Measurements from ENCODE around the gene FIS1.
"Not testable (repeated sequence)": the region's sequence is repeated elsewhere in the genome, so short reads cannot be mapped to it uniquely, and the experiment has no call there.

FIS1 gene

GRCh38 chr7:101210143-101210542, 34.7 kb downstream of the FIS1 start:
- DNase-seq (ENCODE audit: low read depth), result no peak
- no peak for TF ChIP-seq CTCF (IDR thresholded peaks at IDR 0.05; ENCODE audit: control insufficient read depth, extremely low read depth, insufficient read depth)
- H3K4me3 ChIP-seq (ENCODE audit: low read depth, low read length), result no peak overlapping the region

- DNase-seq (ENCODE audit: low read depth), result no peak
- H3K4me3 ChIP-seq (ENCODE audit: low read depth, low read length), result no peak overlapping the region
- no peak for TF ChIP-seq CTCF (IDR thresholded peaks at IDR 0.05; ENCODE audit: control insufficient read depth, extremely low read depth, insufficient read depth)
These were observed 36.1 kb downstream of the FIS1 start for GRCh38 chr7:101208794-101209193.

GRCh38 chr7:101207459-101207858, 37.4 kb downstream of the FIS1 start:
- H3K4me3 ChIP-seq (ENCODE audit: low read depth, low read length), result no peak overlapping the region
- TF ChIP-seq CTCF (IDR thresholded peaks at IDR 0.05; ENCODE audit: control insufficient read depth, extremely low read depth, insufficient read depth), result no peak
- no peak for DNase-seq (ENCODE audit: low read depth)

- TF ChIP-seq CTCF (IDR thresholded peaks at IDR 0.05; ENCODE audit: control insufficient read depth, extremely low read depth, insufficient read depth), result no peak
- DNase-seq (ENCODE audit: low read depth), result no peak
- no peak overlapping the region for H3K4me3 ChIP-seq (ENCODE audit: low read depth, low read length)
These were observed 38.2 kb downstream of the FIS1 start for GRCh38 chr7:101206665-101207042.

- TF ChIP-seq CTCF (IDR thresholded peaks at IDR 0.05; ENCODE audit: control insufficient read depth, extremely low read depth, insufficient read depth), result no peak
- H3K4me3 ChIP-seq (ENCODE audit: low read depth, low read length), result no peak overlapping the region
These were observed 38.8 kb downstream of the FIS1 start for GRCh38 chr7:101205901-101206664.

GRCh38 chr7:101203740-101204738, 40.8 kb downstream of the FIS1 start:
- H3K4me3 ChIP-seq (ENCODE audit: low read depth, low read length); DNase-seq (ENCODE audit: low read depth): not testable (repeated sequence)

More at GRCh38 chr7:101205901-101206664, 38.8 kb downstream of the FIS1 start:
- DNase-seq (ENCODE audit: low read depth), result no peak

GRCh38 chr7:101202603-101202918, 42.3 kb downstream of the FIS1 start:
- H3K4me3 ChIP-seq (ENCODE audit: low read depth, low read length), result no peak overlapping the region
- no peak for TF ChIP-seq CTCF (IDR thresholded peaks at IDR 0.05; ENCODE audit: control insufficient read depth, extremely low read depth, insufficient read depth)

More at GRCh38 chr7:101202603-101202918, 42.3 kb downstream of the FIS1 start:
- no peak for DNase-seq (ENCODE audit: low read depth)

Measured in LNCaP clone FGC (cell line).